GM21390 (cell line): ENCODE measurements around the gene NACC2.

Experiments
- ATAC-seq: cut with Tn5 transposase; IDR thresholded peaks from one replicate; pipeline ENCODE4 v1.9.1; 2021; ENCODE audit not compliant: unreplicated experiment

NACC2 gene

GRCh38 chr9:136015656-136016571, 79.2 kb downstream of the NACC2 start:
- no peak for ATAC-seq

GRCh38 chr9:136014924-136015633, 80.0 kb downstream of the NACC2 start:
- ATAC-seq = no peak

GRCh38 chr9:136014147-136014923, 80.8 kb downstream of the NACC2 start:
- no peak for ATAC-seq

- ATAC-seq = no peak
Observed at GRCh38 chr9:136013524-136014034, 81.5 kb downstream of the NACC2 start.

- no peak for ATAC-seq
Observed at GRCh38 chr9:136013116-136013515, 82.0 kb downstream of the NACC2 start.

- no peak for ATAC-seq
Observed at GRCh38 chr9:136012651-136013050, 82.4 kb downstream of the NACC2 start.

GRCh38 chr9:136011703-136012496, 83.2 kb downstream of the NACC2 start:
- ATAC-seq = no peak

GRCh38 chr9:136011376-136011702, 83.8 kb downstream of the NACC2 start:
- no peak for ATAC-seq

GRCh38 chr9:136010615-136011361, 84.3 kb downstream of the NACC2 start:
- no peak for ATAC-seq

- no peak for ATAC-seq
Observed at GRCh38 chr9:136010176-136010575, 84.9 kb downstream of the NACC2 start.

- no peak for ATAC-seq
Observed at GRCh38 chr9:136009516-136009915, 85.6 kb downstream of the NACC2 start.

- no peak for ATAC-seq
Observed at GRCh38 chr9:136008693-136008997, 86.4 kb downstream of the NACC2 start.

GRCh38 chr9:136007934-136008692, 87.0 kb downstream of the NACC2 start:
- ATAC-seq = no peak

GRCh38 chr9:136007276-136007933, 87.7 kb downstream of the NACC2 start:
- ATAC-seq = no peak

- no peak for ATAC-seq
Observed at GRCh38 chr9:136006169-136006568, 88.9 kb downstream of the NACC2 start.

- ATAC-seq = no peak
Observed at GRCh38 chr9:136004712-136005111, 90.4 kb downstream of the NACC2 start.

- no peak for ATAC-seq
Observed at GRCh38 chr9:136004219-136004618, 90.9 kb downstream of the NACC2 start.

GRCh38 chr9:136003411-136004218, 91.5 kb downstream of the NACC2 start:
- no peak for ATAC-seq
